Rectal smooth muscle tissue (tissue), 1 donor: ENCODE results near the gene CEBPE.

Source experiments
- H3K27ac ChIP-seq: one replicate; pipeline ENCODE4 v1.7.0; 2013; ENCODE audit warnings: low read depth, low read length, inconsistent platforms
- H3K27me3 ChIP-seq: one replicate; pipeline ENCODE4 v1.7.0; 2013; ENCODE audit warnings: low read length; ENCODE audit not compliant: control insufficient read depth, insufficient read depth
- H3K36me3 ChIP-seq: one replicate; pipeline ENCODE4 v1.7.0; 2013; ENCODE audit warnings: low read length; ENCODE audit not compliant: control insufficient read depth, insufficient read depth
- H3K4me1 ChIP-seq: one replicate; pipeline ENCODE4 v1.7.0; 2013; ENCODE audit warnings: low read length; ENCODE audit not compliant: control insufficient read depth, insufficient read depth
- H3K4me3 ChIP-seq: one replicate; pipeline ENCODE4 v1.7.0; 2013; ENCODE audit warnings: low read length
- H3K9ac ChIP-seq: one replicate; pipeline ENCODE4 v1.7.0; 2013; ENCODE audit warnings: low read length

The CEBPE gene

GRCh38 chr14:23103581-23103980, 15.5 kb downstream of the CEBPE start:
- no peak overlapping the region for H3K9ac ChIP-seq
- no peak overlapping the region for H3K4me3 ChIP-seq
- H3K36me3 ChIP-seq, result peaks cover 3% of the 10 kb centered on the region

DNA sequence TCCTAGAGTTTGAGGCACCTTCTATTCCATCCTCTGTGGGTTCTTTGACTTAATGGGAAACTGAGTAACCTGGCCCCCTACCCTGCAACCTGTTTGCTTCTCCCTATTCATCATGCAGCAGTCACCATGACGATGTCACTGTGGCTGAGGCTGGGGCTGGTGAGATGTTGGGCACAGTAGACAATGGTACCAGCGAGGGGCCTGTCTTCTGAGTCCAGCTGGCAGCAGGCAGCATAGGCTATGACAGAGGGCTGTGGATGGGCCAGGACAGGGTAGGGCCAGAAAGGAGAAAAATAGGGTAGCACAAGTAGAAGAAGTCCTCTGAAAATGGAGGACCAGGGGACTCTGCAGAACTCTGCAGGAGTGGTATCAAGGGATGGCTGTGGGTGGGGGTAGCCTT, 16.3 kb downstream of the CEBPE start:
- Histone ChIP-seq H3K27ac (no peak overlapping the region), H3K9ac (no peak overlapping the region), H3K27me3 (no peaks in the 10 kb centered on the region), H3K4me3 (no peak overlapping the region), H3K4me1 (peaks cover under 1% of the 10 kb centered on the region), H3K36me3 (peaks cover 8% of the 10 kb centered on the region)

More at GRCh38 chr14:23103581-23103980, 15.5 kb downstream of the CEBPE start:
- H3K27me3 ChIP-seq, result no peaks in the 10 kb centered on the region
- H3K27ac ChIP-seq, result no peak overlapping the region
- H3K4me1 ChIP-seq, result no peaks in the 10 kb centered on the region

- Histone ChIP-seq H3K27ac (no peak overlapping the region), H3K36me3 (peaks cover 11% of the 10 kb centered on the region), H3K9ac (no peak overlapping the region), H3K4me1 (peaks cover 3% of the 10 kb centered on the region), H3K4me3 (no peak overlapping the region), H3K27me3 (no peaks in the 10 kb centered on the region)
Observed at GRCh38 chr14:23101986-23102625, 16.9 kb downstream of the CEBPE start.

DNA sequence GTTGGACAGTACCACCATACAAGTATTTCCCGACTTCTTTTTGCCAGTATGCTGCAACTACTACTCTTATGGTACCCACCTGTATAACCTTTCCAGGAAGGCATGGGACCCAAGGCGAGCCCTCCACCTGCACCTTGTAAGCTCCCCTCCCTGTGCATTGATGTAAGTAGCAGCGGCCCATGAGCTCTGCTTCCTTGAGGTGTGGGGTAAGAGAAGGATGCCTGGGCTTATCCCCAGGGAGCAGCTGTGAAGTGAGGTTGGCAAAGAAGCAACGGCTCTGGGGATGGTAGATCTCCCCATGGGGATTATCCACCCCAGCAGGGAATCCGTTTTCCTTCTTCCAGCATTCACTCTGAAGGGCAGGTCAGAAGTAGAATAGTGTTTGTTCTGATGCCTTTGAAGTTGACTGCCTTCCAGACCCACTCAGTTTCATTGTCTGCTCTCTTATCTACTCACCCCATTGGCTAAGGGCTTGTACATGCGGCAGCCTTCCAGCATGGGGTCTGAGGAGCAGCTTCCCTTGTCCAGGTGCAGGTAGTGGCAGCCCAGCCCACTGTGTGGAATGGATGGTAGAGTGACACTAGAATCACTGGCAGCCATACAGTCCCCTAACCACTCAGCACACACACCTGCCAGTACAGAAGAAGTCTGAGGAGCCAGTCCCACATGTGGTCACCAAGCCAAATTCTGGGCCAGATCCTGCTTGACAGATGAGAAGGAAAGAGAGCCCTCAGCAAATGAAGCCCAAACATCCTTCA, 17.7 kb downstream of the CEBPE start:
- no peak overlapping the region for H3K4me3 ChIP-seq
- peaks cover 10% of the 10 kb centered on the region for H3K4me1 ChIP-seq
- H3K27ac ChIP-seq, result no peak overlapping the region
- no peaks in the 10 kb centered on the region for H3K27me3 ChIP-seq
- H3K9ac ChIP-seq, result no peak overlapping the region
- H3K36me3 ChIP-seq, result peaks cover 11% of the 10 kb centered on the region

GRCh38 chr14:23099212-23099861, 19.7 kb downstream of the CEBPE start:
- Histone ChIP-seq H3K27ac (no peak overlapping the region), H3K4me1 (peaks cover 10% of the 10 kb centered on the region), H3K27me3 (no peaks in the 10 kb centered on the region), H3K36me3 (peaks cover 11% of the 10 kb centered on the region), H3K9ac (no peak overlapping the region), H3K4me3 (no peak overlapping the region)

DNA sequence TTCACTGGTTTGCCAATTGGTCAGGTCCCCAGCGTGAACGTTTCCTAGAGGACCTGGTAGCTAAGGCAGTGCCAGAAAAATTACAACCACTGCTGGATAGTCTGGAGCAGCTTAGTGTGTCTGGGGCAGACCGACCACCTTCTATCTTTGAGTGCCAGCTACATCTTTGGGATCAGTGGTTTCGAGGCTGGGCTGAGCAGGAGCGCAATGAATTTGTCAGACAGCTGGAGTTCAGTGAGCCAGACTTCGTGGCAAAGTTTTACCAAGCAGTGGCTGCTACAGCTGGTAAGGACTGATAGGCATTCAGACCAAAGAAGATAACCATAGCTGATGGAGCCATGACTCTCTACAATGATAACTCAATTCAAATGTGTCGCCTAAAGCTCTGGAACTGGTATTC, 21.3 kb downstream of the CEBPE start:
- Histone ChIP-seq H3K4me3 (no peak overlapping the region), H3K27ac (no peak overlapping the region), H3K4me1 (peaks cover 22% of the 10 kb centered on the region), H3K36me3 (peaks cover 11% of the 10 kb centered on the region), H3K27me3 (no peaks in the 10 kb centered on the region), H3K9ac (no peak overlapping the region)

DNA sequence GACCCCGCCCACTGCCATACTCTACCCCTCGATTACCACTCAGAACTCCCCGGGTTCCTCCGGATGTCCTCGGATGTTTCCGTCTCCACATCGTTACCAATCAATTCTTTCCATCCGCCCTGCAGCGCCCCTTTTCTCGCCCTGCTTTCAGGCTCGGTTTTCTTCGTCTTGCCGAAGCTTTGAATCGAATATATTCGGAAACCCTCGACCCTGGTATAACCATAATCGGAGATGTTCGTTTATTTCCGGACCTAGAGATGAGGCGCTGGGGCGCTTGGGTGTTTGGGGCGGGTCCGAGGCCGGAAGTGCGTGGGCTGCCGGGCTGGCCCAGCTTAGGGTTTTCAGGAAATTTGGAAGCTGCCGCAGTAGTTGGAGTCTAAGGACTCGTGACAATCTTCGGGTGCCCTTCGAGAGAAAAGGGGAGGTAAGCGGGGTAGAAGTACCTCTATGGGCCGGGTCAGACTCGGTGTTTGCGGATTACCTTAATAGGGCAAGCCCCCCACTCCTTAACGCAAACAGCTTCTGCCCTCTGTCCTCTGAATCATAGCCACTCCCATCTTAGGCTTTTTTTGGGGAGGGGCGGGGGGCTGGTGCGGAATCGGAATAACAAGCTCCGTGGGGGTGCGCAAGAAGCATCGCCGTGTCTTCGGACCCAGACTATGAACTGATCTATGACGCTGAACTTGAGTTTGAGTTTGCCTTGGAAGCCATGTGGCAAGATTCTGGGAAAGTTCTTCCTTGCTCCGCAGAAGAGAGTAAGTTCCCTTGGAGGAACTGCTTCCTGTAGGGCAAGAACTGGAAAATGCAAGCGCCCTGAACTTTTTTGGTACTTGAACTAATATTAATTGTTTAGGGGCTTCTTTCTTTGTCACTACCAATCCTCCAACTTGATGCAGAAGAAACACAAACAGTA, 23.6 kb downstream of the CEBPE start, which contains the start of gene C14orf119:
TSS of gene C14orf119 (plus strand) at position 310 of the 913 bp plus-strand sequence. CDS start 2,154 bp downstream, outside the sequence.
- no peaks in the 10 kb centered on the region for H3K27me3 ChIP-seq
- peak within 1 kb of the TSS; percentile 100 for H3K27ac ChIP-seq
- H3K36me3 ChIP-seq, result peaks cover 18% of the 10 kb centered on the region
- H3K4me3 ChIP-seq, result peak within 1 kb of the TSS; percentile 100
- peaks cover 22% of the 10 kb centered on the region for H3K4me1 ChIP-seq
- H3K9ac ChIP-seq, result peak within 1 kb of the TSS; percentile 97

GRCh38 chr14:23094666-23095195, 24.3 kb downstream of the CEBPE start, which contains the start of gene ACIN1:
TSS of gene ACIN1 (minus strand) at chr14:23095136. CDS start at chr14:23095112, 24 bp downstream.
- H3K36me3 ChIP-seq, result peaks cover 25% of the 10 kb centered on the region
- peaks cover 22% of the 10 kb centered on the region for H3K4me1 ChIP-seq
- H3K27ac ChIP-seq, result peak within 1 kb of the TSS; percentile 100
- peak within 1 kb of the TSS; percentile 97 for H3K9ac ChIP-seq
- H3K27me3 ChIP-seq, result no peaks in the 10 kb centered on the region
- H3K4me3 ChIP-seq, result peak within 1 kb of the TSS; percentile 100

- Histone ChIP-seq H3K36me3 (peaks cover 28% of the 10 kb centered on the region), H3K4me3 (peak overlapping the region; percentile 100), H3K27ac (peak overlapping the region; percentile 100), H3K27me3 (no peaks in the 10 kb centered on the region), H3K4me1 (peaks cover 22% of the 10 kb centered on the region), H3K9ac (peak overlapping the region; percentile 97)
Observed at GRCh38 chr14:23093991-23094665, 24.9 kb downstream of the CEBPE start.

- peak overlapping the region; percentile 100 for H3K4me3 ChIP-seq
- no peak overlapping the region for H3K9ac ChIP-seq
- peaks cover 27% of the 10 kb centered on the region for H3K36me3 ChIP-seq
- H3K27me3 ChIP-seq, result no peaks in the 10 kb centered on the region
- no peak overlapping the region for H3K27ac ChIP-seq
- H3K4me1 ChIP-seq, result peaks cover 22% of the 10 kb centered on the region
Observed at GRCh38 chr14:23093526-23093925, 25.5 kb downstream of the CEBPE start.

DNA sequence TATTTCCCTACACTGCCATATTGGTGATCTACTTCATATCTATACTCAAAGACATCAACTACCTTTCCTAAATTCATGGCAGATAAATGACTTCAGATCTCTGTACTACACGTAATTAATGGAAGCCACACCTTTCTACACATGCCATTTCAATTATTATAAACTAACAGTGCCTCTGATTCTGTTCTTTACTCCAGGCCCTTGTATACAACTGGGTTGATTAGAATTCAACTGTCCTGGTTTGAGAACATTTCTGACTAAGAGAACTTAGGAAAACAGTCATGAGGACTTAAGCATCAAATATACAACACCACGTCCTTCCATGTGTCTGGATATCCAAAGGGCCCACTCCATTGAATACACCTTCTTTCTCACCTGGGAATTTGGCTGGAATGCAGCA, 26.0 kb downstream of the CEBPE start:
- Histone ChIP-seq H3K4me1 (peaks cover 22% of the 10 kb centered on the region), H3K27ac (no peak overlapping the region), H3K36me3 (peaks cover 26% of the 10 kb centered on the region), H3K27me3 (no peaks in the 10 kb centered on the region), H3K4me3 (no peak overlapping the region), H3K9ac (no peak overlapping the region)
